GM20000 (cell line): ENCODE measurements around the gene DNAJC28.

ENCODE experiments used
- DNase-seq: peaks from one replicate; pipeline ENCODE4 v3.0.0; 2012; ENCODE audit warnings: low spot score
- CTCF ChIP-seq: IDR thresholded peaks from 2 replicates; pipeline ENCODE4 v1.5.1; 2012; ENCODE audit warnings: mild to moderate bottlenecking, control low read depth; ENCODE audit errors: extremely low read depth, missing control alignments

DNAJC28 gene

DNA sequence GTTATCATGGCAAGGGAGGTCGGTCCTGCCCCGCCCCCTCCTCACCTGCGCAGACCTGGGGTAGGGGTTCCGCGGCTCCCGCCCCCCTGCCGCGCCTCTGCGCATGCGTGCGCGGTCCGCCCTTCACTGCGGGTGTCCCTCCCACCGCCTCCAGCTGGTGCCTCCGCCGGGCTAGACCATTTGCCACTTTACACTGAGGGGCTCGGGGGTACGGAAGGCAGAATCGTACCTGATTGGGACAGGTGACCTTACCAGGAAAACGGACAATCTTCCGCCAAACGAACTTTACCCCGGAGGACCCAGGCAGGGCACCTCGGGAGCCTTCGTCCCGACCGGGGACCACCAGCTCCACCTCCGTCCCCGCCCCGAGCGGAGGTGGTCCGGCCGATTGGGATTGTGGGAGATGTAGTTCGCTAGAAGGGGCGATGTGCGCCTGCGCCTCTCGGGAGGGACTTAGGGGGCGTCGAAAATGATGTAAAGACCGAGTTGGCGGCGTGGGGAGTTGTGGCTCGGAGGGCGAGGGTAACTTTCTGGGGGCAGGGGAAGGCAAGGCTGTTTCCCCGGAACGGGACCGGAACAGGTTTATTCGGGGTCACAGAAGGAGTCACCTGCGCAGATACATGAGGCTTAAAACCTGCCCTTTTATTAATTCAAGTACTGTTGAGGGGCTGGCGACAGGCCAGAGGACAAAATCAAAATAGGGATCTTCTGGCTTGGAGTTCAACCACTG is at the start of gene DNAJC28:
TSS of gene DNAJC28 (minus strand) at position 344 of the 730 bp plus-strand sequence. CDS start 2,323 bp downstream, outside the sequence.
- no peak for TF ChIP-seq CTCF
- peak; percentile 94 for DNase-seq

- TF ChIP-seq CTCF = no peak
- peak; percentile 15 for DNase-seq
Observed at GRCh38 chr21:33541105-33541711, 49.7 kb upstream of the DNAJC28 start.

- DNase-seq = no peak
- TF ChIP-seq CTCF = no peak
Observed at GRCh38 chr21:33540711-33541104, 49.2 kb upstream of the DNAJC28 start.

DNA sequence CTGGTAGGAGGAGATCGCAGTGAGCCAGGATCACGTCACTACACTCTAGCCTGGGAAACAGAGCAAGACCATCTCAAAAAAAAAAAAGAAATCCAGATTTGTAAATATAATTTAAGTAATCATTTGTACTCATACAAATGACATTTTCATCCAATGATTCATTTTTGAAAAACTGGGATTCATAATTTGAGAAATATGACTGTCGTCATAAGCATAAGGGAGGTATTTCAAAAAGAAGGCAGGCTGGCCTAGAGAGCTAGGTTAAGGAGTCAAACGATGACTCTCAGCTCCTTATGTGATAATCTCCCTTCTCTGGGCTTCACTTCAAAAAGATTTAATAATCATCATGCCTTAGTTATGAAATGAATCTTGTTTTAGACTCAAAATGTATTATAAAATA is 48.1 kb upstream of the DNAJC28 start:
- TF ChIP-seq CTCF = no peak

DNA sequence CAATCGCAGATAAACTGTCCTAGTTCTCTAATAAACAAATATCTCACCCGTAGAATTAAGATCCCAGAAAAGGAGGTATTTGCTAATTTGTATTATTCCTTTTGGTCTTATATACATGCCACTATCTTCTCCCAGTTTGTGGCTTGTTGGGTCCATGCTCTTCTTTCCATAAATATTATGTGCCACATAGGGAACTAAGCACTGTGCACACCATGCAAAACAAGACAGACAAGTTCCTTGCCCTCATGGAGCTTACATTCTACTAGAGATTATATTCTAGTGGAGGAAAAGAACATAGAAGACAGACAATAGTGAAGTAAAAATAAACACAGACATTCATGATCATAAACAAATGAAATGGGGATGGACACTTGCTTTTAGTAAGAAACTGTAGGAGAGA is 45.7 kb upstream of the DNAJC28 start:
- no peak for TF ChIP-seq CTCF
- no peak for DNase-seq

More for the DNA sequence above, 48.1 kb upstream of the DNAJC28 start:
- no peak for DNase-seq

DNA sequence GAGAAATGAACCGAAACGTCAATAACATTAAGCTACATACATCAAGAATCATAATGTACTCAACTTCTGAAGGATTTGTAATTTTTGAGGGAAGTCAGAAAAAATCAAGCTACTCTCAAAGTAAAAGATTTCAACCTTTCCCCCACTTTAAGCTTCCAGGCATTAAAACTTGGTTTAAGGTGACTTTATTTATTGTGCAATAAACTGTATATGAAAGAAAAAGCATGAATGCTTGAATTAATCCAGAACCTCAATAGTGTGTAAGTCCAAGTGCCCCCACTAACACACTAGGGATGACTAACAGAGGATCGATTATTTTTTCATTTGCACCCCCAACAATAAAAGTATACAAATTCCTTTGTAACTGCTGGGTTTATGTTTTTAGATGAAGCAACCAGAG is 39.5 kb upstream of the DNAJC28 start:
- DNase-seq = no peak
- no peak for TF ChIP-seq CTCF

DNA sequence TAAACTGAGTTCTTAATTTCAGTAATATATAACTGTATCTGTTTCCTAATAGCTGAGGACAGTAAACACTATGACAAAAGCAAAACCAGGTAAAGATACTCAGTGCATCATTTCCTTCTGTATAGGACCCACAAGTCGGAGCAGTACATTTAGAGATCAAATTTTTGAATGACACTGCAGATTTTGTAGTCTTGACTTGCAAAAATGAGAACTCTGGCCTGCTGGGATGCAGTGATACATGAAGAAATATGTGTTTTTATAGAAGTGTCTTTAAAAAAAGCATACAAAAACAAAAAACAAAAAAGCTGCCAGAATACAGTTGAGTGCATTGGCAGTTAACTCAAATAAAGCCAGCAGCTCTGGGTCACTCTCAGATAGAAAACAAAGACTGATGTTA is 31.4 kb upstream of the DNAJC28 start:
- no peak for TF ChIP-seq CTCF
- DNase-seq = no peak
